Liver (tissue), 3 donors: ENCODE data around the gene ASTN1.

Source experiments
- CTCF ChIP-seq: fragments of 150-350 bp; IDR thresholded peaks from 2 replicates; pipeline ENCODE4 v1.5.1; 2017; ENCODE audit warnings: improper control_type of control experiment, low read depth, low read length; ENCODE audit not compliant: missing input control
- MAX ChIP-seq: IDR thresholded peaks from 2 replicates; pipeline ENCODE4 v1.6.1; 2016; ENCODE audit warnings: antibody characterized with exemption
- TAF1 ChIP-seq: conservative IDR thresholded peaks from 2 replicates; pipeline ENCODE4 v1.6.1; 2016; ENCODE audit warnings: antibody characterized with exemption, mild to moderate bottlenecking
- ZBTB33 ChIP-seq: IDR thresholded peaks from 2 replicates; pipeline ENCODE4 v1.6.1; 2016; ENCODE audit warnings: antibody characterized with exemption
- donor health status: healthy.
- donor health status: healthy.

- TF ChIP-seq CTCF (no peak), ZBTB33 (no peak), TAF1 (no peak), MAX (no peak)
Measured at GRCh38 chr1:176831150-176831549, 333.4 kb downstream of the ASTN1 start.
